ENCODE measurements around the gene R3HDM4.
"Not testable (repeated sequence)": the region's sequence is repeated elsewhere in the genome, so short reads cannot be mapped to it uniquely, and the experiment has no call there.

The R3HDM4 gene

DNA sequence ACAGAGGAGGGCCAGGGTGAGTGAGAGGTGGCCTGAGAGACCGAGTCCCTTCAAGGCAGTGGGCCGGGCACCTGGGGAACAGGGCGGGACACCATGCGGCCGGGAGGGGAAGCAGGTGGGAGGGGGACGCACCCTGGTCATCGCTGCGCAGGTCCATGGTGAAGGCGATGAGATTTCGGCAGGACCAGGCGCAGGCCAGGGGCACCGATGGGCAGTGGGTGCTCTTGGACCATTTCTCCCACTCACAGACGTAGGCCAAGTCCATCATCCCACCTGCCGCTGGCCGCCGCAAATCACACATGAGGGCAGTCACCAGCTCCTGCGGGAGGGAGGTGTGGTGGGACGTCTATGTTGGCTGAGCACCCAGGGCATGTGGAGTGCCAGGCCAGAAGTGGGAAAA lies 22.2 kb downstream of the R3HDM4 start:
- DNase-seq, result no peak

DNA sequence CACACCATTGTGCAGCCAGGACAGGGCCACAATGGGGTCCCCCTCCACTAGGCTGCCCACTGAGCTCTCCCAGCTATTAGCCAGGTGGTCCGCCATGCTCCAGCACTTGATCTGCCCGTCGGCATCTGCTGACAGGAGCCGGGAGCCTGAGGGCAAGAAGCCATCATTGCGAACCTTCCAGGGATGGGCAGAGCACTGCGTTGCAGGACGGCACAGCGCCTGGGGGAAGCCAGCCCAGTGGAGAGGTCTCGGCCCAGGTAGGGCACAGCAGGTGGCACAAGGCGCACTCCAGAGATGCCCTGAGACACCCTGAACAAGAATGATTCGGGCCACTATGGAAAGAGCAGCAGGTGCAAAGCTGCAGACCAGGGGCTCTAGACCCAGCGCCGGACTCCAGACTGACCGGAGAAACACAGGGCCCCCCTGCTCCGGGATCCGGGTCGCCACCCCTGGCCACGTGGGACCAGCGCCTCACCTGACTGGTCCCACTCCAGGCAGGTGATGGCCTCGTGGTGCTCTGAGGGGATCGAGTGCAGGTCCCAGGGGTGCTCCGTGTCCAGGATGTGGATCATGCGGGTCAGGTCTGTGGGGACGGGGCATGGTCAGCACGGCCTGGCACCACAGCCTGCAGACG lies 23.2 kb downstream of the R3HDM4 start:
- DNase-seq, result no peak

DNA sequence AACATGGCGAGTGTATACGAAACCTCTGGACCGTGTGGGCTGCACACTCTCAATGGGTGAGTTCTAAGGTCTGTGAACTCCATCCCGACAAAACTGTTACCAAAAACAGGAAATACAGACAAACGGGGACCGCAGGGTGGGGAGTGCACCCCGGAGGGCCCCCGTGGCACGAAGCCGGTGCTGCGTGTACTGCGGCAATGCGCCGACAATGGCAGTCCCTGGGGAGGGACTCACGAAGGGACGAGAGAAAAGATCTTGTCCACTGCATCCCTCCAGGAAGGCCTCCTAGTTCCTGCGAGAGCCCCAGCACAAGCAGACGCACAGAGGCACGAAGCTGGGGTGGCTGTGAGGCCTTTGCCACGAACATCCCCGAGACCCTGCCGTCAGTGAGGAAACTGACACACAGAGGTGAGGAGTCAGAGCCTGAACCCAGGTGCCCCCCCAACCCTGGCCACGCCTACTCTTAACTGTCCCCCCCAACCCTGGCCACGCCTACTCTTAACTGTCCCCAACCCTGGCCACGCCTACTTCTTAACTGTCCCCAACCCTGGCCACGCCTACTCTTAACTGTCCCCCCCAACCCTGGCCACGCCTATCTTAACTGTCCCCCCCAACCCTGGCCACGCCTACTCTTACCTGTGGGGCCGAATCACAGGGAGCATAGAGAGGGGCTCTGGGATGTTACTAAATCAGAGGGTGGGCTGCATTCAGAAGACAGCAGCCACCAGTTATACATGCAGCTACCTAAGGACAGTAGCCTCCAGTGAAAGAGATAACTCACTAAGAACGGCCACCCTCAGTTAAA lies 24.2 kb downstream of the R3HDM4 start:
- no peak for DNase-seq

DNA sequence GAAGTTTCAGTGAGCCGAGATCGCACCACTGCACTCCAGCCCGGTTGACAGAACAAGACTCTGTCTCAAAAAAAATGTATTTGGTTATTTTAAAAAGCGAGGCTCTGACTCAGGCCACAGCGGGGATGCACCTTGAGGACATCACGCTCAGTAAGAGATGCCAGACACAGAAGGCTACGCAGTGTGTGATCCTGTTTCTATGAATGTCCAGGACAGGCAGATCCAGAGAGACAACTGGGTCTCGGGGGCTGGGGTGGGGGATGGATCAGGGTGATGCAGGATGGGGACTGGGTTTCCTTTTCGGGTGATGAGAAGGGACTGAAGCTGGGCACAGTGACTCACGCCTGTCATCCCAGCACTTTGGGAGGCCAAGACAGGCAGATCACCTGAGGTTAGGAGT lies 25.4 kb downstream of the R3HDM4 start:
- no peak for DNase-seq

DNA sequence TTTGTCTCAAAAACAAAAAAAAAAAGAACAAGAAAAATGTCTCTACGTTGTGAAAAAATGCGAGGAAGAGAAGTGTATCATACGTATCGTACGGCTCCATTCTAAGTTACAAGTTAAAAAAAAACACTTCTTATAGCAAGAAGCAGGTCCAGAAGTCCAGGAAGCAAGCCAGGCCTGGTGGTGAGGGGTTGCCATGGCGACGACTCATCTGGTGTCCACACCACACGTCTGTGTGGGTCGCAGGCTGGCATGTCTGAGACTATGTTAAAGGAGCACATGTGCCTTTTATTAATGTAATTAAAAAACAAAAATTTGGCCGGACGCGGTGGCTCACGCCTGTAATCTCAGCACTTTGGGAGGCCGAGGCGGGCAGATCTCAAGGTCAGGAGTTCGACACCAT lies 25.9 kb downstream of the R3HDM4 start:
- no peak for DNase-seq

DNA sequence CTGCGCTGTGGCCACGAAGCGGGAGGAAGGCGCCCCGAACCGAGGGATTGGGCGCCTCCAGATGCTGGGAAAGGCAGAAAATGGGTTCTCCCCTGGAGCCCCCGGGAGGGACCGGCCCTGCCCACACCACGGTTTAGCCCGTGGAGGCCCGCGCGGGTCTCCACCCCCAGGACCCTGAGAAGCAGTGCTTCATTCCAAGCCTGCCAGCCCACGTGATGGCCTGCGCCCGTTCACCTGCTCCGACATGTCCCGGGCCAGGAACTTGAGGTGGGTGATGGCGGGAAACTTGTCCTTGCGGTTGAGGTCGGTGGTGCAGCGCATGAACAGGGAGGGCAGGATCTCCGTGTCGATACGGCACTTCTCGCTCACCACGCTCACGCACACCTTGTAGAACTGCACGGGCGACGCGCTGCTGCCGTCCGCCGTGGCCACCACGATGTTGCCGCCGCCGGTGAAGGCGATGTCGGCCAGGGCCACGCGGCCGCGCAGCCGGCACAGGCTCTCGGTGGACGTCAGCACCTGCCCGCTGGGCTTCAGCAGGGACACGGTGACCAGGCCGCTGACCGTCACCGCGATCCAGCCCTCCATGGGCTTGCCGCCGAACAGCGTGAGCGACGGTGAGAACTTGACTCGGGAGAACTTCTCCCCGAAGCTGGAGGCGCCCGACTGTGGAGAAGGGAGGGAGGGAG lies 27.3 kb downstream of the R3HDM4 start:
- DNase-seq, result no peak

DNA sequence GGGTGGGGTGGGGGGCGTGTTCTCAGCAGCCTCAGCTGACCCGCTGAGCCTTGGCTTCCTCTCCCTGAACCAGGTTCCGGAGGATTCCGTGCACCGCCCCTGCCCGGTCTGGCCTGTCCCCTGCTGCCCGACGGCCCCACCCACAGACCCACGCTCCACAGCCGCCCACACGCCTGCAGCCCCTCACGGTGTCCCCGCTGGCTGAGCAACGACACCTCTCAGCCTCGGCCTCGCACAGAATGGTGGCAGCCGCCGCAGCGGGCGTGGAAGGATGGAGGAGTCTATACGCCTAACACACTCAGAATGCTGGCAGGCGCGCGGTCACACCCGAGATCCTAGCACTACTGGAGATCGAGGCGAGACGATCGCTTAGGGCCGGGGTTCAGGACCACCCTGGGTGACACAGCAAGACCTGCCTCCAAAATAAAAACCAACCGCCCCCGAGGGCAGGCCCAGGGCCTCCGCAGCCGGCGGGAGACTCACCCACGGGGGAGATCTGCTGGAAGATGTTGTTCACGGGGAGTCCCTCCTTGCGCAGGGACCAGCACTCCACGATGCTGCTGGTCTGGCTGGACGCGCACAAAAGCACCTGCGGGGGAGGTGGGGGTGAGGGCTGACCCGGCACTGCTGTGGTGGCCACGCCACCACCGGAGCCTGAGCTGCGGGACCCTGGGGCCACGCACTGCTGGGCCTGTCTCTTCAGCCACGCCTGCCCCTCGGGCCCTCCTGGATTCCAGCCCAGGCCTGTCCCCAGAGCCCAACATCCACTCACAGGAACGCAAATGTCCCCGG lies 28.4 kb downstream of the R3HDM4 start:
- DNase-seq, result no peak

DNA sequence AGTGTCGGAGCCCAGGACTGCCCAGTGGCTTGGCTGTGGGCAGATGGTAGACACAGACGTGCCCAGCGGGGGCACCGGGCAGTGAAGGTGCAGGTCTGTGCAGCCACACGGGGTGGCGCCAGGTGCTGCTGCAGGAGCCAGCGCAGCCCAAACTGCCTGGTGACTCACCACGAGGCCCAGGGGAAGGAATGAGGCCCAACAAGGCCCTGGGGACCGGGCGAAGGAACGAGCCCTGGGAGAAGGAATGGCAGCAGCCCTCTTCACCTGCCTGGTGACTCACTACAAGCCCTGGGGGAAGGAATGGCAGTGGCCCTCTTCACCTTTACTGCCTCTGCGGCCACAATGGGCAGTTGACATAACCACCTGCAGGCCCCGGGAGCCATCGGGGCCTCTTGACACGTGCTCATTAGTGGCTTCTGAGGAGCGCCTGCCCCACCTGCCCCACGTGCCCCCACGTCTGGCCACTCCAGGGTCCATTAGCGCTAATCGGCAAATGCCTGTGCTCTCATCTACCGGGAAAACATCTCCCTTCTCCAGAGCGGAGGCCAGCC lies 29.3 kb downstream of the R3HDM4 start:
- DNase-seq, result no peak

DNA sequence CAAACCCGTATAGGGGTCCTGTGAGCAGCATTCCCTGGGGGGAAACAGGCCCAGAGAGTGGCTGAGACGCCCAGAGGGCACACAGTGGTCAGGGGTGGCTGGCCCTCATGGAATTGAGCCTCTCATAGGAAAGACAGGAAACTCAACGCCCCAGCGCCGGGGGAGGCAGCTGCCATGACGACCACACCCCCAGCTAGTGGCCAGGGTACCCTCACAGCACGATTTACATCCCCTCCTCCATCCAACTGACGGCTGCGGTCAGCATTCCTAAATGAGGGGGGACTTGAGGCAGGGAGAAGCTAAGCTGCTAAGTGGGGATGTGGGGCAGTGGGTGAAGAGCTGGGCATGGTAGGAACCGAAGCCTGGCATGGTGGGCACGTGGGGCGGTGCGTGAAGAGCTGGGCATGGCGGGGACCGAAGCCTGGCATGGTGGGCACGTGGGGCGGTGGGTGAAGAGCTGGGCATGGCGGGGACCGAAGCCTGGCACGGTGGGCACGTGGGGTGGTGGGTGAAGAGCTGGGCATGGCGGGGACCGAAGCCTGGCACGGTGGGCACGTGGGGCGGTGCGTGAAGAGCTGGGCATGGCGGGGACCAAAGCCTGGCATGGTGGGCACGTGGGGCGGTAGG lies 30.0 kb downstream of the R3HDM4 start:
- DNase-seq, result no peak

DNA sequence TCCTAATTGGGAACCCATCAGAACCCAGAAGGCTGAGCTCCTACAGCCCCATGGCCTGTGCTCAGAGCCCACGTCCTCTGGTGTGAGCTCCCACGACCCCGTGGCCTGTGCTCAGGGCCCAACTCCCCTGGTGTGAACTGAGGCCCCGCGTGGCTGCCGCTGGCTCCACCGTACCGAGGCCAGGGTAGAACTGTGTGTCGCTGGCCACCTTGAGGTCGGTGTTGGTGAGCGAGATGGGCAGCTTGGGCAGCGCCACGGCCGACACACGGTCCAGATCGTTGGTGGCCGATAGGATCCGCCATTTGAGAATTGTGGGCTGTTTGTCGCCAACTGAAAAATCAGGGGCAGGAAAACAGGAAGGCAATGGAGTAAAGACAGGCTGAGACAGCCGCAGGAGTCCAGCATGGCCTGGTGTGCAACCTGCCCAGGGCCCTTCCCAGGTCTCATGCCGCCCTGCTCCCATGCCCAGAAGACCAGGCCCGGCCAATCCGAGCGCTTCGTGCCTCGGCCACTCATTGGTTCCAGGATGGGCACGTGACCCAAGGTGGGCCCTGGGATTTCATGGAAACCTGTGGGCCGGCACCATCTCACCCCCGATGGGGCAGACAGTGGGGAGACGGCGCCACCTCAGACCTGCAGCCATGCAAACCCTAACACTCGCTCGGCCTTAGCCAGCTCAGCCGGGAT lies 31.5 kb downstream of the R3HDM4 start:
- no peak for DNase-seq

DNA sequence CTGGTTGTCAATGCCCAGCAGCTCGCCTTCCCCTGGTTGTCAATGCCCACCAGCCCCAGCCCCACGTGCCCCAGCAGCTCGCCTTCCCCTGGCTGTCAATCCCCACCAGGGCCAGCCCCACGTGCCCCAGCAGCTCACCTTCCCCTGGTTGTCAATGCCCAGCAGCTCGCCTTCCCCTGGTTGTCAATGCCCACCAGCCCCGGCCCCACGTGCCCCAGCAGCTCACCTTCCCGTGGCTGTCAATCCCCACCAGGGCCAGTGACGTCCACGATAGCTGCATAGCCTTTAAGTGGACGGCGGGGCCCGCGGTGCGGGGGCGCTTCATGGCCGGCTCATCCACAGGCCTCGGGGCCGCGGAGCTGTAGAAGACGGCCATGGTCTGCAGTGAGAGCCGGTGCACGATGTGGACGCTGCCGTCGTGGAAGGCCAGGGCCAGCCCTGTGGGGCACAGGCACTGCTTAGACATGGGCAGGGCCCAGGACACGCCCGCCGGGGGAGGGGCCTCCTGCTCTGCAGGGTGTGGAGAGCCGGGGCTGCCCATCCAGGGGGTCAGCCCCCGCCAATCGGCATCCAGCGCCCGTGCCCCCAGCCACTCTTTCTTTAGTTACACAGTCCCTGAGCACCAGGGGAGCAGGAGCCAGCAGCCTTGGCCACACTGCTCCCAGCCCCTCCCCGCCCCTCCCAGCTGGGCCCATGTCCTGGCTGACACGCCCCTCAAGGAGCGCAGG lies 33.1 kb downstream of the R3HDM4 start:
- DNase-seq, result no peak

DNA sequence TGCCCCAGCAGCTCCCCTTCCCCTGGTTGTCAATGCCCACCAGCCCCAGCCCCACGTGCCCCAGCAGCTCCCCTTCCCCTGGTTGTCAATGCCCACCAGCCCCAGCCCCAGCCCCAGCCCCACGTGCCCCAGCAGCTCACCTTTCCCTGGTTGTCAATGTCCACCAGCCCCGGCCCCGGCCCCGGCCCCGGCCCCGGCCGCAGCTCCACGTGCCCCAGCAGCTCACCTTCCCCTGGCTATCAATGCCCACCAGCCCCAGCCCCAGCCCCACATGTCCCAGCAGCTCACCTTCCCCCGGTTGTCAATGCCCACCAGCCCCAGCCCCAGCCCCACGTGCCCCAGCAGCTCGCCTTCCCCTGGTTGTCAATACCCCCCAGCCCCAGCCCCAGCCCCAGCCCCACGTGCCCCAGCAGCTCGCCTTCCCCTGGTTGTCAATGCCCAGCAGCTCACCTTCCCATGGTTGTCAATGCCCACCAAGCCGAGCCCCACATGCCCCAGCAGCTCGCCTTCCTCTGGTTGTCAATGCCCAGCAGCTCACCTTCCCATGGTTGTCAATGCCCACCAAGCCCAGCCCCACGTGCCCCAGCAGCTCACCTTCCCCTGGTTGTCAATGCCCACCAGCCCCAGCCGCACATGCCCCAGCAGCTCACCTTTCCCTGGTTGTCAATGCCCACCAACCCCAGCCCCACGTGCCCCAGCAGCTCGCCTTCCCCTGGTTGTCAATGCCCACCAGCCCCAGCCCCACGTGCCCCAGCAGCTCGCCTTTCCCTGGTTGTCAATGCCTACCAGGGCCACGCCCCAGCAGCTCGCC lies 34.1 kb downstream of the R3HDM4 start:
- DNase-seq, result not testable (repeated sequence)

DNA sequence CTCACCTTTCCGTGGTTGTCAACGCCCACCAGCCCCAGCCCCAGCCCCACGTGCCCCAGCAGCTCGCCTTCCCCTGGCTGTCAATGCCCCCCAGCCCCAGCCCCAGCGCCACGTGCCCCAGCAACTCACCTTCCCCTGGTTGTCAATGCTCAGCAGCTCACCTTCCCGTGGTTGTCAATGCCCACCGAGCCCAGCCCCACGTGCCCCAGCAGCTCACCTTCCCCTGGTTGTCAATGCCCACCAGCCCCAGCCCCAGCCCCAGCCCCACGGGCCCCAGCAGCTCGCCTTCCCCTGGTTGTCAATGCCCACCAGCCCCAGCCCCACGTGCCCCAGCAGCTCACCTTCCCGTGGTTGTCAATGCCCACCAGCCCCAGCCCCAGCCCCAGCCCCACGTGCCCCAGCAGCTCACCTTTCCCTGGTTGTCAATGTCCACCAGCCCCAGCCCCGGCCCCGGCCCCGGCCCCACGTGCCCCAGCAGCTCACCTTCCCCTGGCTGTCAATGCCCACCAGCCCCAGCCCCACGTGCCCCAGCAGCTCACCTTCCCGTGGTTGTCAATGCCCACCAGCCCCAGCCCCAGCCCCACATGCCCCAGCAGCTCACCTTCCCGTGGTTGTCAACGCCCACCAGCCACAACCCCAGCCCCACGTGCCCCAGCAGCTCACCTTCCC lies 34.9 kb downstream of the R3HDM4 start:
- DNase-seq, result not testable (repeated sequence)

DNA sequence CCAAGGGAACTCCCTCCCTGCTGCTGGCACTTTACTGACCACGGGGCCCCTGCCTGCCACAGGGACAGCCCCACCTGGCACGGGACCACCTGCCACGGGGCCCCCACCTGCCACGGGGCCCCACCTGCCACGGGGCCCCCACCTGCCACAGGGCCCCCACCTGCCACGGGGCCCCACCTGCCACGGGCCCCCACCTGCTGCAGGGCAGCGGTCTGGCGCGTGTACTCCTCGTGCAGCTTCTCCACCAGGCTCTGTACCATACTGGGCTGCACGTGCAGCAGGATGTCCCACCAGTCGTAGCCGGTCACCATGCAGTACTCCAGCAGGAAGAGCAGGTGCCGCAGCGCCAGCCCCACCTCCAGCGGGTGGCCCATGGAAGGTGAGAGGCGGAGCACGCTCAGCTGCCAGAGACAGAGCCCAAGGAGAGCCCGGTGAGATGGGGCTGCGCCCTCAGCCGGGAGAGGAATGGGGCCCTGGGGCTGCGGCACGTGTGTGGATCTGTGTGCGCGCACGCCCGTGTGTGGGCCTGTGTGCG lies 36.2 kb downstream of the R3HDM4 start:
- no peak for DNase-seq

DNA sequence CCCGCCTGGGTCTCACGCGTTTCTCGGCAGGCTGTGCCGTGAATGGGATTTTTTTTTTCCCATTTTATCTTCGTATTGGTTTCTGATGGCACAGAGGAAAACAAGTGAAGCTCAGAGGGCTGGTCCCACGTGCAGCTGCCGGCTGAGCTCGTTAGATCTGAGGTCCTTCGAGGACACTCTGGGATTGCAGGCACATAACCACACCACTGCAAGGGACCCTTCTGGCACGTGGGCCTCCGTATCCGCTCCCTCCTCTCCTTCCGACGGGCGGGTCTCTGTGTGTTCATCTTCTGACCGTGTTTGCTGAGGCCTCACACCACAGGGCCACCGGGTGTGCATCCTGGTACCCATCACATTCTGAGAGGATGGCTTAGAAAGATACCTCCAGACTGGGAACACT lies 36.9 kb downstream of the R3HDM4 start:
- DNase-seq, result no peak

DNA sequence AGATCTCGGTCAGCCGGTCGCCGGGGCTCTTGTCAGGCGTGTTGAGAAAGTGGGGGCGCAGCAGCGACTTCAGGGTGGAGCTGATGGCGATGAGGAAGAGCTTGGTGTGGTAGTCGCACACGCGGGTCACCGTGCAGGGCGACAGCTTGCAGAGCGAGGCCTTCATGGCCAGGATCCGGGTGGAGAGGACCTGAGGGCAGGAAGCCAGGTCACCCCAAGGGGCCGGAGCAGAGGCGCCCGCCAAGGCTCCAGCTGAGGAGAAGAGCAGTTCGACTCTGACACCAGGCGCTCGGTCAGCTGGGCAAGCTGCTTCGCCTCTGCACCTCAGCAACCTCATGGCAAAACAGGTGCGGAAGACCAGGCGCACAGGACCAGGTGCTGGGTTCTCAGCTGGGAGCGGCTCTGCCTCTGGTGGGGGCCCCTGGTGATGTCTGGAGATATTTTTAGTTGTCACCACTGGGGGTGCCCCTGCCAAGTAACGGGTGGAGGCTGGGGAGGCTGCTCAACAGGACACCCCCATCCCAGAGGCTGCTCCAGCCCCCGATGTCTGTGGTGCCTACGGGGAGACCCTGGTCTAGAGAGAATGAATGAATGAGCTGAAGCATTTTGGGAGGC lies 37.6 kb downstream of the R3HDM4 start:
- DNase-seq, result no peak

DNA sequence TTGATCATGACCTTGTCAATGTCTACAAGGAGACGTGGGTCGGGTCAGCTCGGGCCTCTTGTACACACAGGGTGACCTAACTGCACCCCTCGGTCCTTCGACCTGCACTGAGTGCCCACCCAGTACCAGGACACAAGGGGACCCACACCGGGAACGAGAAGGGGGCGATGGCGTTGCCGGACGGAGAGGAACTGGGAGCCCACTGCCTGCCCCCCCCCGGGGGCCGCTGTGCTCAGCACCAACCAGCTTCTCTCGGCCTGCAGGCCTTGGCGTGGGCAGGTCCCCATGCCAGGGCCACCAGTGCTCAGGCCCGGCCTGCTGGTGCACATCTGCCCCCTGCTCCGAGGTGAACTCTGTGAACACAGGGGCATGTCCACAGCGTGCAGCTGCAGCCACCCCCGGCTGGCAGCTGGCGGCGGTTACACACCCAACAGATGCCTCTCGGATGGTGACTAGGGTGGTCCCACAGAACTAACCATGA lies 39.4 kb downstream of the R3HDM4 start:
- no peak for DNase-seq

DNA sequence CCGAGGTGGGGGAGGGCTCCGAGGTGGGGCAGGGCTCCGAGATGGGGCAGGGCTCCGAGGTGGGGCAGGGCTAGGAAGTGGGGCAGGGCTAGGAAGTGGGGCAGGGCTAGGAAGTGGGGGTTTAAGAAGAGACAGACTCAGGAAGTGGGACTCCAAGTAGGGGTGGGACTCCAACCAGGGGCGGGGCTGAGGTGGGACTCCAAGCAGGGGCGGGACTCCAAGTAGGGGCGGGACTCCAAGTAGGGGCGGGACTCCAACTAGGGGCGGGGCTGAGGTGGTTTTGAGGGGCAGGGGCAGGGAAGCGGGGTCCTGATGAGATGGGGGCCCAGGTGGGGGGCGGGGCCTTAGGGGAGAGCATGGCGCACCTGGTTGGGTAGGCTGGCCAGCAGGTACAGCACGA lies 39.9 kb downstream of the R3HDM4 start:
- DNase-seq, result peak; percentile 85

Measured in activated CD4-positive, alpha-beta T cell treated with anti-CD3 and anti-CD28 coated beads, Interleukin-2, amount 50 U/mL, for 16 hours (primary cell).